UCSD-AML1 (cell line): ENCODE results near the gene RPLP2.

ENCODE experiments used
- DNase-seq: peaks from one replicate; lab custom pipeline; 2025; ENCODE audit not compliant: unreplicated experiment; lab: John Stamatoyannopoulos, UW

RPLP2 gene

GRCh38 chr11:823441-824291 is 13.9 kb downstream of the RPLP2 start:
- DNase-seq: no peak

GRCh38 chr11:824292-824880 is 14.6 kb downstream of the RPLP2 start:
- no peak for DNase-seq

- DNase-seq: no peak
Observed at GRCh38 chr11:824942-825341, 15.2 kb downstream of the RPLP2 start.

- DNase-seq: no peak
Observed at GRCh38 chr11:825366-826226, 15.8 kb downstream of the RPLP2 start.

GRCh38 chr11:826227-826621 is 16.5 kb downstream of the RPLP2 start:
- DNase-seq: no peak

GRCh38 chr11:826836-827145 is 17.0 kb downstream of the RPLP2 start:
- no peak for DNase-seq

- DNase-seq: peak; percentile 67
Observed at GRCh38 chr11:827146-827896, 17.6 kb downstream of the RPLP2 start.

- DNase-seq: no peak
Observed at GRCh38 chr11:827897-828192, 18.1 kb downstream of the RPLP2 start, which contains the start of gene CRACR2B. Gene CRACR2B (plus strand): TSS chr11:827919. CDS start chr11:828608, 689 bp downstream.

GRCh38 chr11:828506-829175 is 18.9 kb downstream of the RPLP2 start:
- DNase-seq: no peak

GRCh38 chr11:829176-829846 is 19.5 kb downstream of the RPLP2 start:
- DNase-seq: peak; percentile 68

- no peak for DNase-seq
Observed at GRCh38 chr11:829847-830294, 20.1 kb downstream of the RPLP2 start.

- DNase-seq: no peak
Observed at GRCh38 chr11:830295-831117, 20.7 kb downstream of the RPLP2 start.

GRCh38 chr11:831118-831864 is 21.5 kb downstream of the RPLP2 start:
- no peak for DNase-seq

GRCh38 chr11:831961-832528 is 22.3 kb downstream of the RPLP2 start:
- DNase-seq: no peak

GRCh38 chr11:832529-833113 is 22.9 kb downstream of the RPLP2 start, which contains the start of gene CD151:
Gene CD151 (plus strand): TSS chr11:832952. CDS start chr11:836070, 3,118 bp downstream.
- DNase-seq: peak; percentile 73

- DNase-seq: peak; percentile 66
Observed at GRCh38 chr11:833114-833791, 23.5 kb downstream of the RPLP2 start.

GRCh38 chr11:833849-834311 is 24.1 kb downstream of the RPLP2 start:
- DNase-seq: no peak
